ENCODE measurements around the gene FAM72B.
"Not testable (repeated sequence)": the region's sequence is repeated elsewhere in the genome, so short reads cannot be mapped to it uniquely, and the experiment has no call there.

GRCh38 chr1:121163850-121164757 is 20.0 kb downstream of the FAM72B start:
- not testable (repeated sequence) for TF ChIP-seq POLR2A, CTCF (IDR thresholded peaks at IDR 0.05)
